Measurements from ENCODE around the gene NTN1. TPM values are rescaled to one million over a fixed set of nuclear protein-coding genes. Genes with fewer than 3 reads are reported as not detected.

NTN1 gene
- total and polyA plus RNA-seq, 2 of the 4 experiments (the other 2 are of a cell fraction): under 0.01 to 0.07 TPM

DNA sequence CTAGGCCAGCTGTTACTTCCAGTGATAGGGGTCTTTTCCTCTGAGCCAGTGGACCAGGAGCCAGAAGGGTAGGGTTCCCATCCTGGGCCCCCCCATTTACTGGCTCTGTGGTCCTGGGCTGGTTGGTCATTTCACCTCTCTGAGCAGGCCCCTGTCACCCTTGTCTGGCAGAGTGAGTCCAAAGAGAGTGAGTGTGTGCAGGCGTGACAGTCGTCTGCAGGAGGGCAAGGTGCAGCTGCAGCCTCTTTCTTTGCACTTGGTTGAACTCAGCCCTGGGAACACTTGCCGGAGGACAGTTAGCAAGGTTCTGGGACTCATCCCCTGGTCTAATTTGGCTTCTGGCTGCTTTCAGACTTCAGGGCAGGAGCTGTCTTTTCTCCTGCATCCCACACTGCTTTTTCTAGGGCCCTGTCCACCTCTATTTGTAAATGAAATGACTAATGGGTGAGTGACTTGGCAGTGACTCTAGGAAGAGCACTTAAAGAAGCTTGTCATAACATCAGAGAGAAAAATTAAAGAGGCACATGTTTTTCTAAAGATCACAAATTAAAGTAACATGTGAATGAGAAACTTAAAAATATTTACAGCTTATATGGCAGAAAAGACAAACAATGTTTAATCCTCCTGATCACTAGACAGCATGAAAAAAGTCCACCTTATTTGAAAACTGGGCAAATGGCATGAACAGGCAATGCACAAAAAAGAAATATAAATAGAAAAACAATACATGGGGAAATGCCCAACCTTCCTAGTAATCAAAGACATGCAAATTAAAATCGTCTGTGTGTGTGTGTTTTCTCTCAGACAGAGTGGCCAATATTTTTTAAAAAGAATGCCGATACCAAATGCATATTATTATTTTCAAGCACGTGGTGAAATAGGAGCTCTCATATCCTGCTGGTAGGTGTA lies 137.5 kb downstream of the NTN1 start:
- H3K36me3 ChIP-seq (ENCODE audit: control insufficient read depth, insufficient read depth, low read length): no peaks in the 10 kb centered on the region
- H3K27ac ChIP-seq (ENCODE audit: insufficient read depth, low read length): no peak overlapping the region
- H3K4ac ChIP-seq (ENCODE audit: low read depth, low read length): no peak overlapping the region
- no peak overlapping the region for H4K8ac ChIP-seq (ENCODE audit: low read depth in 2 of 2, low read length in 2 of 2)
- H3K4me3 ChIP-seq (ENCODE audit: insufficient read depth, low read depth, low read length): no peak overlapping the region
- H3K23ac ChIP-seq (ENCODE audit: low read depth, low read length): no peak overlapping the region
- no peak overlapping the region for H3K9ac ChIP-seq (ENCODE audit: low read depth, low read length)
- no peak overlapping the region for H3K56ac ChIP-seq (ENCODE audit: extremely low read depth, insufficient read depth, low read length)
- peaks cover 12% of the 10 kb centered on the region for H3K9me3 ChIP-seq (ENCODE audit: control insufficient read depth, insufficient read depth, low read length)
- in situ Hi-C loops (cut with MboI; ENCODE audit: low sequenced_read_pairs): no loop called here
- no peak overlapping the region for H2BK20ac ChIP-seq (ENCODE audit: low read depth, low read length)
- no peak overlapping the region for H3K14ac ChIP-seq (replicated peaks; ENCODE audit: low read depth, low read length)
- no peak overlapping the region for H2BK120ac ChIP-seq (ENCODE audit: low read depth, low read length)
- no peak for TF ChIP-seq CHD1 (IDR thresholded peaks at IDR 0.05; ENCODE audit: low read depth, low read length)
- TF ChIP-seq POLR2A (IDR thresholded peaks at IDR 0.05; ENCODE audit: low read depth, low read length): no peak
- TF ChIP-seq BHLHE40 (IDR thresholded peaks at IDR 0.05; ENCODE audit: low read depth, low read length): no peak
- TF ChIP-seq RAD21 (IDR thresholded peaks at IDR 0.05; ENCODE audit: low read length): no peak
- TF ChIP-seq FOS (IDR thresholded peaks at IDR 0.05; ENCODE audit: low read depth, low read length): no peak
- TF ChIP-seq SMC3 (IDR thresholded peaks at IDR 0.05; ENCODE audit: low read depth, low read length): no peak
- TF ChIP-seq MAZ (IDR thresholded peaks at IDR 0.05; ENCODE audit: borderline replicate concordance, low read depth, low read length): no peak
- no peak for TF ChIP-seq MXI1 (IDR thresholded peaks at IDR 0.05; ENCODE audit: borderline replicate concordance, low read depth, low read length)
- TF ChIP-seq, protein P1, sequence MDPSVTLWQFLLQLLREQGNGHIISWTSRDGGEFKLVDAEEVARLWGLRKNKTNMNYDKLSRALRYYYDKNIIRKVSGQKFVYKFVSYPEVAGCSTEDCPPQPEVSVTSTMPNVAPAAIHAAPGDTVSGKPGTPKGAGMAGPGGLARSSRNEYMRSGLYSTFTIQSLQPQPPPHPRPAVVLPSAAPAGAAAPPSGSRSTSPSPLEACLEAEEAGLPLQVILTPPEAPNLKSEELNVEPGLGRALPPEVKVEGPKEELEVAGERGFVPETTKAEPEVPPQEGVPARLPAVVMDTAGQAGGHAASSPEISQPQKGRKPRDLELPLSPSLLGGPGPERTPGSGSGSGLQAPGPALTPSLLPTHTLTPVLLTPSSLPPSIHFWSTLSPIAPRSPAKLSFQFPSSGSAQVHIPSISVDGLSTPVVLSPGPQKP (IDR thresholded peaks at IDR 0.05; ENCODE audit: borderline replicate concordance, low read depth, low read length): no peak
- no peak for TF ChIP-seq RCOR1 (IDR thresholded peaks at IDR 0.05; ENCODE audit: insufficient replicate concordance, low read length)
- no peak for TF ChIP-seq CEBPB (IDR thresholded peaks at IDR 0.05; ENCODE audit: low read depth, low read length)
- H3K18ac ChIP-seq (ENCODE audit: low read depth, low read length): no peak overlapping the region
- no peak overlapping the region for H4K5ac ChIP-seq (ENCODE audit: low read depth, low read length)
- no peaks in the 10 kb centered on the region for H3K9me1 ChIP-seq (ENCODE audit: insufficient read depth, low read length)
- no peaks in the 10 kb centered on the region for H3K79me1 ChIP-seq (ENCODE audit: low read depth in 1 of 2, low read length in 2 of 2)
- no peak overlapping the region for H2AK5ac ChIP-seq (ENCODE audit: low read depth, low read length)
- dilution Hi-C loops (cut with HindIII; ENCODE audit: low sequenced_read_pairs, unreplicated experiment): no loop called here
- intact Hi-C loops (cut with micrococcal nuclease): no loop called here
- H4K20me1 ChIP-seq (ENCODE audit: insufficient read depth, low read length): no peaks in the 10 kb centered on the region
- CTCF ChIA-PET: no interaction called here
- ATAC-seq (ENCODE audit: low read depth) (no peak), DNase-seq (no peak)
- POLR2A ChIA-PET (ENCODE audit: unreplicated experiment): no interaction called here
- H4K91ac ChIP-seq (ENCODE audit: insufficient read depth, low read depth, low read length): no peak overlapping the region
- H2BK15ac ChIP-seq (ENCODE audit: low read depth, low read length): no peak overlapping the region
- BruUV-seq (replicated peaks): no TSS peak
- H3K27me3 ChIP-seq (ENCODE audit: control insufficient read depth, insufficient read depth, low read length): no peaks in the 10 kb centered on the region
- no peak overlapping the region for H2AFZ ChIP-seq (replicated peaks; ENCODE audit: low read length, poor library complexity)
- 31% methylated on average over 3 of the region's 6 CpGs; no CpG with 5 or more reads in 1 of the 2 experiments for WGBS, 2 experiments (ENCODE audit: extremely low coverage in 2 of 2, insufficient read length in 1 of 2)
- H2AK9ac ChIP-seq (replicated peaks; ENCODE audit: low read depth, low read length, poor library complexity): no peak overlapping the region
- H2BK5ac ChIP-seq (ENCODE audit: low read depth, low read length, poor library complexity, severe bottlenecking): no peak overlapping the region
- peaks cover 1% of the 10 kb centered on the region; the same call in 1 of the 2 replicates for H3K4me1 ChIP-seq (ENCODE audit: control insufficient read depth, insufficient read depth, low read length)
- no peak overlapping the region for H3K4me2 ChIP-seq (ENCODE audit: low read depth, low read length)
